Kidney epithelial cell (primary cell): ENCODE measurements around the gene TM2D3. TPM values are rescaled to one million over a fixed set of nuclear protein-coding genes. Genes with fewer than 3 reads are reported as not detected.
A peak's percentile ranks its signal among the peaks of the same experiment; 100 is the strongest.

Source experiments
- DNase-seq: peaks from one replicate; pipeline ENCODE4 v3.0.0-alpha.2; 2010; ENCODE audit warnings: low read depth
- H3K27me3 ChIP-seq: 2 replicates; pipeline ENCODE4 v1.6.0; 2011; ENCODE audit warnings: low read length; ENCODE audit not compliant: control insufficient read depth, insufficient read depth
- H3K36me3 ChIP-seq: 2 replicates; pipeline ENCODE4 v1.5.1; 2011; ENCODE audit warnings: low read length; ENCODE audit not compliant: control insufficient read depth, insufficient read depth
- H3K4me3 ChIP-seq: 2 replicates; pipeline ENCODE4 v1.5.1; 2011; ENCODE audit warnings: low read depth, mild to moderate bottlenecking, control low read depth, low read length
- total RNA-seq: library from RNA; depleted of rRNA; stranded (reverse); fragments of >200 nt; gene quantifications from 2 replicates; pipeline ENCODE4 v1.2.3, GENCODE V29; 2015
- TF ChIP-seq, protein P1 (sequence below): IDR thresholded peaks from 2 replicates; pipeline ENCODE4 v1.5.1; 2011; ENCODE audit warnings: mild to moderate bottlenecking, moderate library complexity, low read length, control low read depth, inconsistent platforms; ENCODE audit not compliant: insufficient read depth, poor library complexity, severe bottlenecking

The TM2D3 gene
- total RNA-seq, 1 donor from 2014 or later, result 30.0 TPM

DNA sequence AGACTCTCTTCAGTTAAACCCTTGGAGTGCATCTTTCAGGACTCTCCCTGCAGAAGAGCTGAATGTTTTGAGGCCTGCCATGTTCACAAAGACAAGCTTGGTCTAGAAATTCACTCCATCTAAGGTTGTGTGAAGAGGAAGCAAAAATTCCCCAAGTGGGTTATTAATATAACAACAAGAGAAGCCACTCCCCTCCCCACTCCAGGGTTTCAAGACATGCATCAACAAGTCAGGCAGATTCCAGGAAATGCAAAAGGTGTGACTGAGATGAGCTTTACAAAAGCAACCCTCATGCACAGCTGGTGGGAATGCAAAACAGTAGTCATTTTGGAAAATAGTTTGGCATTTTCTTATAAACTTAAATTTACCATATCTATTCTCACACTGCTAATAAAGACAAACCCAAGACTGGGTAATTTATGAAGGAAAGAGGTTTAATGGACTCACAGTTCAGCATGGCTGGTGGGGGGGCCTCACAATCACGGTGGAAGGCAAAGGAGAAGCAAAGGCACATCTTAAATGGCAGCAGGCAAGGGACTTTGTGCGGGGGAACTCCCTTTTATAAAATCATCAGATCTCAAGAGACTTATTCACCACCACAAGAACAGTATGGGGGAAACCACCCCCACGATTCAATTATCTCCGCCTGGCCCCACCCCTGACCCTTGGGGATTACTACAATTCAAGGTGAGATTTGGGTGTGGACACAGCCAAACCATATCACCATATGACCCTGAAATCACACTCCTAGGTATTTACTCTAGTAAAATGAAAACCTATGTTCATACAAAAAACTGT lies 40.8 kb upstream of the TM2D3 start:
- H3K27me3 ChIP-seq, result no peaks in the 10 kb centered on the region
- DNase-seq, result no peak
- TF ChIP-seq, protein P1, sequence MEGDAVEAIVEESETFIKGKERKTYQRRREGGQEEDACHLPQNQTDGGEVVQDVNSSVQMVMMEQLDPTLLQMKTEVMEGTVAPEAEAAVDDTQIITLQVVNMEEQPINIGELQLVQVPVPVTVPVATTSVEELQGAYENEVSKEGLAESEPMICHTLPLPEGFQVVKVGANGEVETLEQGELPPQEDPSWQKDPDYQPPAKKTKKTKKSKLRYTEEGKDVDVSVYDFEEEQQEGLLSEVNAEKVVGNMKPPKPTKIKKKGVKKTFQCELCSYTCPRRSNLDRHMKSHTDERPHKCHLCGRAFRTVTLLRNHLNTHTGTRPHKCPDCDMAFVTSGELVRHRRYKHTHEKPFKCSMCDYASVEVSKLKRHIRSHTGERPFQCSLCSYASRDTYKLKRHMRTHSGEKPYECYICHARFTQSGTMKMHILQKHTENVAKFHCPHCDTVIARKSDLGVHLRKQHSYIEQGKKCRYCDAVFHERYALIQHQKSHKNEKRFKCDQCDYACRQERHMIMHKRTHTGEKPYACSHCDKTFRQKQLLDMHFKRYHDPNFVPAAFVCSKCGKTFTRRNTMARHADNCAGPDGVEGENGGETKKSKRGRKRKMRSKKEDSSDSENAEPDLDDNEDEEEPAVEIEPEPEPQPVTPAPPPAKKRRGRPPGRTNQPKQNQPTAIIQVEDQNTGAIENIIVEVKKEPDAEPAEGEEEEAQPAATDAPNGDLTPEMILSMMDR, result no peak
- H3K36me3 ChIP-seq, result no peaks in the 10 kb centered on the region
- H3K4me3 ChIP-seq, result no peak overlapping the region

DNA sequence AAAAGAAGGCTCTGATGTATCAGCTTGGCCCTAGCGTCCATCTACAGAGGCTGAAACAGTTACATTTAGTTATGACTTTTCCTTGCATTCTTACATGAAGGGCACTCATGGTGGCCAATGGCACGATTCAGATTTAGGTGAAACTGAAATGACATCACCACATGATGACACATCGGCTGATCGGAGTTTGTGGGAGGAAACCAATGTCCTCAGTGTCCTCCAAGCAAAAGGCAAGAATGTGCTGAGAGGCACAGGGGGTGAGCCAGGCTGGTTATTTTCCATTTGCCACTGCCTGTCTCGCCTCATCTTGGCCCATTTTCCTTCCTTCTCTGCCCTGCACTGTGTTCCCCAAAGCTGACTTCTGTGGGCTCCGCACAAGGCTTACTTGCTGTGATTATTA lies 37.7 kb upstream of the TM2D3 start:
- no peak overlapping the region for H3K4me3 ChIP-seq
- TF ChIP-seq, protein P1, result no peak
- H3K36me3 ChIP-seq, result no peaks in the 10 kb centered on the region
- no peak for DNase-seq
- no peaks in the 10 kb centered on the region for H3K27me3 ChIP-seq

DNA sequence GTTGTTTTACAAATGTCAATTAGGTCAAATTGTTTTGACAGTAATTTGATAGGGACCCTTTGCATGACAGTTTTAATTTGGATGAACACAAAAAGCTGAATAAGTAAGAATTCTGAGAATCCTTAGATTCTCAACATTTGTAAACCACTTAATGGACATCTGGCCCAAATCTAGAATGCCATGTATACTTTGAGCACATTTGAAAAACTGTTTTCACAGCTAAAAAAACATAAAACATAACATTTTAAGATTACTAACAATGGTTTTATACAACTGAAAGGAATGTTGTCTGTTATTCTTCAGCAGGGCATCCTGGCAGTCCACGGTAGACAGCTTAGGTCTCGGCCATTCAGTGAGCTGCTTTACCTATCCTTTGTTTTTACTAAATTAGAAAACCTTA lies 34.5 kb upstream of the TM2D3 start:
- DNase-seq, result no peak
- no peaks in the 10 kb centered on the region for H3K27me3 ChIP-seq
- H3K36me3 ChIP-seq, result no peaks in the 10 kb centered on the region
- no peak overlapping the region for H3K4me3 ChIP-seq
- TF ChIP-seq, protein P1, result no peak

DNA sequence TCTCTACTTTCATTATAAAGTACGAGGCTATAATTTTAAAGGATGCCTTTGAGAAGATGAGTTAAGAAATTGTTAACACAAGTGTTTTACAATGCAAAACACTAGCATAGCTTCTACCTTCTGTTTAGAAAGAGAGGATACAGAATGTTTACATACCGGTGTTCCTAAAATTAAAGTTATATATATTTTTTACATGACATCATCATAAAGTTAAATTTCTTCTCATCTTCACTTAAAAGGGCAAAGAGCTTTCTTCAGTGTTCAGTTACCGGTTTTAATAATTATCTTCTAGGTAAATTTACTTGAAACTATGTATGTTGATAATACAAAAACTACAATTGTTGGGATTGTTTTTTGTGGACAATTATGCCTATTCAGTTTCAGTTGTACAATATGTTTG lies 32.7 kb upstream of the TM2D3 start:
- no peak overlapping the region for H3K4me3 ChIP-seq
- TF ChIP-seq, protein P1, result no peak
- no peaks in the 10 kb centered on the region for H3K27me3 ChIP-seq
- DNase-seq, result no peak
- H3K36me3 ChIP-seq, result no peaks in the 10 kb centered on the region

DNA sequence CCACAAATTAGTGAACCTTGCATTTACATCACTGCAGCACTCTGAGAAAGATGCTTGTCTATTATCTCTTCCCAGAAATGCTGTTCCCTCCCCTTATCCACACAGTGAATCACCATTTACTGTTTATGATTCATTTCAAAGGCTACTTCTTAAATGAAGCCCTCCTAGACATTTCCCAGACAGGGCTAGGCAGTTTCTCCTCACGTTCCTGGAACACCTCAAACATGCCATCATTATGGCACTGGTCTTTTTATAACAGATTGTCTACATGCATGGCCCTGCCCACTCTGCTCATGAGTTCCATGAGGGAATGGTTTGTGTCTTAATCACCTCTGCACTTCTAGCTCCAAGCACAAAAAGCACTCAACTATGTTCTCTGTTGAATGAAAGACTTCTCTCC lies 32.2 kb upstream of the TM2D3 start:
- no peaks in the 10 kb centered on the region for H3K36me3 ChIP-seq
- no peaks in the 10 kb centered on the region for H3K27me3 ChIP-seq
- DNase-seq, result peak; percentile 54
- no peak overlapping the region for H3K4me3 ChIP-seq
- TF ChIP-seq, protein P1, result no peak

DNA sequence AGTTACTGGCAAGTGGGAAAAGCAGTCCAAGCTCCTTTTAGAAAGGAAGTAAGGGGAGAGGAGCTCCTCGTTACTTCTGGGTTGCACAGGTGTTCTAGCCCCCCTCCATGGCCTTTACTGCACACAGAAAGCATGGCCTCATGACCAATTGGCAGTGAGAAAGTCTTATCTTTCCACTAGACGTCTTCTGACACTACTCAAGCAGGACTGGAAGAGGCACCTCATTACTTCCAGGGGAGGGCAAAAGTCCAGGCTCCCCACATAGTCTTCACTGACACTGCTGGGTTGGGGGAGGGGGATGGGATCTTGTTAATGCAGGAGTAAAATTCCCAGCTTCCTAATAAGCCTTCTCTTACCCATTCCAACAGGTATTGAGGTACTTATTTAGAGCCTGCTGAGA lies 27.6 kb upstream of the TM2D3 start:
- H3K36me3 ChIP-seq, result no peaks in the 10 kb centered on the region
- no peak overlapping the region for H3K4me3 ChIP-seq
- TF ChIP-seq, protein P1, result no peak
- DNase-seq, result no peak
- H3K27me3 ChIP-seq, result no peaks in the 10 kb centered on the region
